Stimulated activated CD4-positive, alpha-beta T cell treated with anti-CD3 and anti-CD28 coated beads, Interleukin-2, amount 100 ng/mL, for 4 hours (primary cell): ENCODE data around the gene AURKAIP1.
A peak's percentile ranks its signal among the peaks of the same experiment; 100 is the strongest.

ENCODE experiments used
- DNase-seq: peaks from one replicate; pipeline ENCODE4 v3.0.0-alpha.2; 2020; ENCODE audit warnings: low read depth

The AURKAIP1 gene

DNA sequence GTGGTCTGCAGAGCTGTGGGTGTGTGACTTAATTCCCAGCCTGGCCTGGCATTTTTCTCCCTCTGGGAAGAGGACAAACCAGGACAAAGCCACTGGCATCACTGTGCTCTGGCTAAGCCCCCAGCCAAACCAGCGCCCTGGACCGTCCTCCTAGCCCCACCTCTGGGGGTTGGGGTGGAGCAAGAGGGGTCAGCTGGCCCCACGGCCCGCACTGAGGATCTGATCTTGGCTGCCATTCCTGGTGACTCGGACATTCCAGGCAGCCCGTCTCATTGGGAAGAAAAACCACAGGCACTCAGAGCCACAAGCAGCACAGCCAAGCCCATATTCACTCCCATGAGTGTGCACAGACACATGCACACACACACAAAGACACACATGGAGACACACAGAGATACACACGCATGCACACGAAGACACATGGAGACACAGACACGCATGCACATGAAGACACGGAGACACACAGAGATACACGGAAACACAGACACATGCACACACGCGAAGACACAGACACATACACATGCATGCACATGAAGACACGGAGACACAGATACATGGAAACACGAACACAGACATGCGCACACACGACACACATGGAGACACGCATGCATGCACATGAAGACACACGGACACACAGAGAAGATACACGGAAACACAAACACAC, 14.4 kb downstream of the AURKAIP1 start:
- no peak for DNase-seq

DNA sequence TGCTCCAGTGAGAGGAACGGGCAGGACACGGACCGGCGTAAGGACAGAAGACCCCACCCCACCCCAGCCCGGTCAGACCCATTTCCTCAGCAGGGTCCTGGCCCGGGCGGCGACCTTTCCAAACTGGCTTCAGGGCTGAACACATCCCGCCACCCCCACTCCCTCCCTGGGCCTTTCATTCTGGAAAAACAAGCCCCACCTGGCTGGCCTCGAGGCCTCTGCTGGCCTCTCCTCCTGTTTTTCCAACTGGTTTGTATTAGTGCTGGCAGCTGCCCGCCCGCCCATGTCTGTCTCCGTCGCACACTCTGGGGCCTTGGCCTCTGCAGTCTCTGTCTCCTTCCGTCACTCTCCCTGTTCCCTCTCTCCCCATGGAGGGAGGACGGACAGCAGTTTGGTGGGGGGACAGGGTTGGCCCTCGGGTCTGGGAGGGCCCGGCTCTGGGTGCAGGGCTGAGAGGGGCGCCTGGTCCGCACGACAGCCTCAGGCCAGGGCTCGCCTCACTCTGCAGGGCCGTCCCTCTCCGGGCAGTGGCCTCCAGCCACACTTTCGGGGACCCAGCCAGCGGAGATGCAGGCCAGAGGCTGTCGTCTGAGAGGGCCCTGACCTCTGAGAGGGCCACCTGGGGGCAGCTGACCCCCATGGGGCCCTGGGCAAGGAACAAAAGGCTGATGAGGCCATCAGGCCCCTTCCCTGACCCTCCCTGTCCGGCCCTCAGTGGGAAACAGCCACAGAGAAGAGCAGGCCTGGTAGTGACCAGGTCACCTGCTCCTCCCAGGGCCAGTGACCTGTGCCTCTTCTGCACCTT, 15.1 kb downstream of the AURKAIP1 start:
- no peak for DNase-seq

GRCh38 chr1:1359308-1359663, 15.7 kb downstream of the AURKAIP1 start:
- no peak for DNase-seq

DNA sequence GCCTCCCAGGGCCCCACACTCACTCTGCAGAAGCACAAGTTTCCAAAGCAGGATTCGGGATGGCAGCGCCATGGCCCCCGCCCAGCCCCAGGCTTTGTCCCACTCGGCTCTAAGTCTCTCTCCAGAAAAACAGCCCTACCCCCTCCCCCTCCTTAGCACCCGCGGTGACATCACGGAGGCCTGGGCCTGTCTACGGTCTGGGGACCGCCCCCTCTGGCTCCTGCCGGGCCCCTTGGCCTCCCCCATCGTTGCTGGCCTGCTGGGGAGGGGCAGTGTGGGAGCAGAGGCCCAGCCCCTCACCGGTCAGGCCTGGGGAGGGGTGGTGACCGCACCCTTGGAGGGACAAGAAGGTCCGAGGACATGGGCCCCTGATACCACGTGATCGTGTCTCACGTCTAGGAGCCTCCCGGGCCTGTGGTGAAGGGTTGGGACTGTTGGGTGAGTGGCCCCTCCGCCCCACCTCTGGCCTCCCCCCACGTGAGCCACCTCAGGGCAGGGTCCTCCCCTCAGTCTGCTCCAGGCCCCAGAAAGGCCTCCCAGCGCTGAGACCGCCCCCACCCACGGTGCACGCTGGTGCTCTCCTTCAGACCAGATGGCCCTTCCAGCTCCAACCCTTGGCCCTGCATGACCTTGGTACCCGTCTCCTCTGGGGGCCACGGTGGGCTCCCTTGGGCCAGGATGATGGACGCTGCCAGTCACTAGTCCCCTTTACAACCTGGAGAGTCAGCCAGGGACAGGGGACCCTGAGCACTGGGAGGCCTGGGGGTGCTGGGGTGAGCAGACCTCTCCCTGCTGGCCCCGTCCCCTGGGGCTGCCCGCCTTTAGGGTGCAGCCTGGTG, 16.4 kb downstream of the AURKAIP1 start, which contains the start of gene MXRA8:
TSS of gene MXRA8 (minus strand) at position 123 of the 839 bp plus-strand sequence. CDS start at position 72, 51 bp downstream.
- no peak for DNase-seq

- no peak for DNase-seq
Observed at GRCh38 chr1:1357871-1358432, 17.1 kb downstream of the AURKAIP1 start.

DNA sequence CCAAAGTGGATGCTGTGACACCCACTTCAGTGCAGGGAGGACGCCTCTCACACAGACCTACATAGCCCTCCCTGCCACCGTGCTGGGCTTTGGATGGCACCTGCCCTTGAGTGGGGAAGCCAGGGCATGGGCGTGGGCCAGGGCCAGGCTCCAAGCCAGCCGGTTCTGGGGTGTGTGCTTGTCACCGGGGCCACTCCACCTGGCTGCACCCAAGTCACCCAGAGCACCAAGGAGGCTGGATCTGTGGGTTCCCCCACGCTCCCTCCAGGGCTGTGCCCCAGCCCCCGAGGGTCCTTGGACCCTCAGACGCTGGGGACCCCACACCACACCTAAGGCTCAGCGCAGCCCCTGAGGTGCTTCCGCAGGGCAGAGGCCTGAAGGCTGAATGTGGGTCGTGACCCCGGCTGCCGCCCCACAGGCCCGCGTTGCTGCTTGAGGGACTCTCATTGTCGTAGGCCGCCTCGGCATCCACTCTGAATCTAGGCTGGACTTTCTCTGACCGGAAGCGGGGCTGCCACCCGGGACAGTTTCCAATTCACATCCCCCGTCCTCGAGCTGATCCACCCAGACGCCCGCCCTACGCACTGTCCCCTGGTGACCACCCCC, 18.1 kb downstream of the AURKAIP1 start:
- no peak for DNase-seq

- no peak for DNase-seq
Observed at GRCh38 chr1:1356166-1356795, 18.7 kb downstream of the AURKAIP1 start.

DNA sequence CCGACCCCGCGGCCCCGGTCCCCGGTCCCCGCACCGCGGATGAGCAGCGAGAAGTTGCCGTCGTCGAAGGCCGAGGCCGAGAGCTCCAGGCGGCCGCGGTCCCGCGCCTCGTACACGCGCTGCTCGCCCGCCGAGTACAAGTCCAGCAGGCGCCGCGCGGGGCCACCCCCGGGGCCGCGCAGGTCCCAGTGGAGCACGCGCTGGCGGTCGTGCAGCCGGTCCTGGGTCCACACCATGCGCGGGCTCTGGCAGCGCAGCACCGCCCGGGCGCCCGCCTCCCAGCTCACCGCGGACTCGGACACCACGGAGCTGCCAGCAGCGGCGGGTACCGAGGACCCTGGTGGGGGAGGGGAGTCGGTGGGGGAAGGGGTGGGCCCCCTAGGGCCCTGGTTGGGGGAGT, 19.6 kb downstream of the AURKAIP1 start:
- DNase-seq = no peak

- DNase-seq = no peak
Observed at GRCh38 chr1:1354271-1355247, 20.4 kb downstream of the AURKAIP1 start.

DNA sequence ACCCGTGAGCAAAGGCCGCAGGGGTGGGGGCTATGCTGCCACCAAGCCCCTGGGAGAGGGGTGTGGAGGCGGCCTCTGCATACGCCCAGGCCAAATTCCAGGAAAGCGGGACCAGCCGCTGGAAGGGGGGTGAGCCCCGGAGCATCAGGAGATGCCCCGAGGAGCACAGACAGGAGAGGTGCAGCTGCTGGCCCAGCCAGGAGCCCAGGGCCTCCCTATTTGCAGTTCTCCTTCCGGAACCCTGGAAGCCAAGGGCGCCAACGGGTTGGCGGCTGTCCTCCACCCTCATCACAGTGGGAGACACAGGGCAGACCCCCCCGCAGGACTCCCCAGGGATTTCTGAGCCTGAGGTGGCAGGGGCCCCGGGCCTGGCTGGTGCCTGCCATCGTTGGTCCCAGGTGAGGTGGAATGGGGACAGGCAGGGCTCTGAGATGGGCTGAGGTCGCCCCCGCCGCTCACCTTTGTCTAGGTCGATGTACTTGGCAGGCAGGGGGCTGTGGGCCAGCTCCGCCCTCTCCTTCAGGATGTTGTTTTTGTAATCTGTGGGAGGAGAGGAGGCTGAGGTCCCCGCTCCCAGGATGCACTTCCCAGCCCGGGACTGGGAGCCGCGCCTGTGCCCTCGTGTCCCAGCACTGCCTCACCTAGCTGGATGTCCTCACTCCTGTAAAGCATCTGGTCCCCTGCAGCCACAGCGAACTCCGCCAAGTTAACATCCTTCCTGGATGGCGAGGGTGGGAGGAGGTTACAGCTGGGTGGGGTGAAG, 21.4 kb downstream of the AURKAIP1 start:
- DNase-seq = no peak

GRCh38 chr1:1352786-1353388, 22.1 kb downstream of the AURKAIP1 start:
- no peak for DNase-seq

DNA sequence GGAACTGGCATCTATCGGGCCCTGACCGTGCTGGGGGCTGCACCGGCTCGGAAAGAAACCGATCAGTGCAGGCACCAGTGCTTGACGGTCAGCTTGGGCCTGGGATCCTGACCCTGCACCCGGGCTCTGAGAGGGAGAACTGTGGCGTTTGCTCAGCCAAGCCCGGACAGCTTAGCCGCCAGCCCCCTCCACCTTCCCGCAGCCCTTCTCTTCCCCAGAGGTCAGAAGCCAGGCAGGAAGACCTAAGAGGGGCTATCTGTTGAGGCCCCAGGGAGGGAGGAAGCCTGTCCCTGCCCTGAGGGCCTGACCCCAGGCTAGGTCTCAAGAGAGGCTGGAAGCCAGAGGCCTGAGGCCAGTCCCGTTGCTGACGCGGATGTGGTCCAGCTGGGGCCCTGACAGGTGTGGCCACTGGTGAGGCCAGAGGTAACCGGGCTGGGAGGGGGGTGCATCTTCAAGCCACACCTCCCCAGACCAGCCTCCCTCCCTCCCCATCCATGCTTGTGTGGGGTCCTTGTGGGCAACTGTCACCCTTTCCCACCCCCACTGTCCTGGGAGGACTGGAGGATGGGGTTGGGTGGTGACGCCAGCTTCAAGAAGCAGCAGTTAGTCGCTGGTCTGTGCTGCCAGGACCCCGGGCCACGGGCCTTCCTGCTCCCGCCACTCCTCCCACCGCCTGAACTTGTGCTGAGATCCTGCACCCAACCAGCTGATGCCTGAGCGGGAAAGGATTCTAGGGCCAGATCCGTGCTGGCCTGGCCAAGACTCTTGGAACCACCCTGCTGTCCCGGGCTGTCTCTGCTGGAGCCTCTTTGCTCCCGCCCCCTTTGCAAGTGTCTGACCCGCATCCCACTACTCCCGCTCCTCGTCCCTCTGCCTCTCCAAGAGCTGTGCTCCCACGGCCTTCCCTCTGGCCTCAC, 23.2 kb downstream of the AURKAIP1 start:
- no peak for DNase-seq

DNA sequence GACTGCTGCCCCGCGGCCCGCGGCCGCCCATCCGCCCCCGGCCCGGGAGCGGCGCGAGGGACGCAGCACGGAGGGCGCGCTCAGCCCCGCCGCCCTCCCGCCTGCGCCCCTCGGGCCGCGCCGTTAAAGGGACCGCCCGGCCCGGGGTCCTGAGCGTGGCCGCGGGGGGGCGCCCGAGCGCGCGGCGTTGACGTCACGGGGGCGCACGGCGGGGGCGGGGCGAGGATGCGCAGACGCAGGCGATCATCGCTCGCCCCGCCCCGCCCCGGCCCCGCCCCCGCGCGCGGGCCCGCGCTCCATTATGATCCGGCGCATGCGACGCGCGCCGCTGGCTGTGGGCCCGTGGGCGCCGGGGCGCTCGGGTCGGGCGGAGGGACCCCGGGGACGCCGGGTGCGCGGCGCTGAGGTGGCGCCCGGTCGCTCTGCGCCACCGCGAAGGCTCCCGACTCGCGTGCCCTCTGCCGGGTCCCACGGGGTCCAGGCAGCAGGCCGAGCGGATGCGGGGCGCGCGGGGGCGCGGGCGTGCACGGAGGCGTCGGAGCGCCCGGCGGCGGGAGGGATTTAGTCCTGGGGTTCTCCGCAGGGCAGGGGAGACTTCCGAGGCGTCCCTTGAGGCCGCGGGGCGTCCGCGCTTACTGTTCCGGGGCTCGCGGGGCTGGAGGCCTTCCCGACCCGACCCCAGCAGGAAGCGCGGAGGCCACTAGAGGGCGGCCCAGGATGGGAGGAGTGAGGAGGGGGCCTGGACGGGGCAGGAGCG, 25.6 kb downstream of the AURKAIP1 start, which contains the start of gene DVL1:
TSS of gene DVL1 (minus strand) at position 163 of the 757 bp plus-strand sequence. CDS start 353 bp downstream, outside the sequence.
- DNase-seq = peak; percentile 52

- DNase-seq = no peak
Observed at GRCh38 chr1:1348420-1349255, 26.4 kb downstream of the AURKAIP1 start.

- no peak for DNase-seq
Observed at GRCh38 chr1:1347663-1348419, 27.2 kb downstream of the AURKAIP1 start.
